Endothelial cell of umbilical vein (primary cell): ENCODE results near the gene COLQ. TPM values are rescaled to one million over a fixed set of nuclear protein-coding genes. Genes with fewer than 3 reads are reported as not detected.

ENCODE experiments used
- BruUV-seq: library from RNA; stranded (reverse); fragments of 400-500 nt; replicated peaks from 2 replicates; lab custom pipeline; 2021; lab: Mats Ljungman, UMichigan
- CTCF ChIA-PET: fragments of 300-600, 350-600 bp; sonication (Branson Sonifier 250); formaldehyde crosslinking; loops from one replicate; lab custom pipeline; 2021; ENCODE audit warnings: antibody characterized with exemption, inconsistent platforms; lab: Charles Lee
- POLR2A ChIA-PET: fragments of 300-600, 350-600 bp; sonication (Branson Sonifier 250); formaldehyde crosslinking; loops from one replicate; lab custom pipeline; 2021; ENCODE audit warnings: antibody characterized with exemption, inconsistent platforms; lab: Charles Lee
- DNase-seq: peaks from one replicate; pipeline ENCODE4 v3.0.0-alpha.2; 2011; ENCODE audit warnings: low read depth, low spot score
- FAIRE-seq: peaks from 2 replicates; lab custom pipeline; 2011; peaks lifted over from hg19 to GRCh38; lab: Jason Lieb, UNC
- H2AFZ ChIP-seq: 2 replicates; pipeline ENCODE4 v1.6.0; 2012; ENCODE audit warnings: low read depth, low read length, control low read depth, inconsistent platforms
- H3K27ac ChIP-seq: 2 replicates; pipeline ENCODE4 v1.5.1; 2011; ENCODE audit warnings: low read depth, mild to moderate bottlenecking, control low read depth, low read length, moderate library complexity; ENCODE audit not compliant: insufficient read depth
- H3K27me3 ChIP-seq, 2 experiments: 2 replicates each; pipeline versions ENCODE4 v1.6.0 to v1.6.1; 2011; ENCODE audit warnings: low read length in 2 of 2, mixed read lengths in 1 of 2; ENCODE audit not compliant: control insufficient read depth in 2 of 2, insufficient read depth in 2 of 2
- H3K36me3 ChIP-seq, 2 experiments: 2 replicates in 1 of 2; 3 replicates in 1 of 2; pipeline ENCODE4 v1.5.1; 2011; ENCODE audit warnings: low read length in 2 of 2, mild to moderate bottlenecking in 1 of 2, moderate library complexity in 1 of 2; ENCODE audit not compliant: control insufficient read depth in 2 of 2, insufficient read depth in 2 of 2; ENCODE audit errors: extremely low read depth in 1 of 2
- H3K4me1 ChIP-seq: 3 replicates; pipeline ENCODE4 v1.5.1; 2011; ENCODE audit warnings: mild to moderate bottlenecking, low read length; ENCODE audit not compliant: control insufficient read depth, insufficient read depth; ENCODE audit errors: extremely low read depth
- H3K4me2 ChIP-seq: 2 replicates; pipeline ENCODE4 v1.6.1; 2011; ENCODE audit warnings: low read length, control low read depth, mixed read lengths; ENCODE audit not compliant: insufficient read depth
- H3K4me3 ChIP-seq, 3 experiments: fragments of 200-600 bp in 1 of 3; sonication (generic), shearing (Covaris generic) in 1 of 3; replicated peaks in 1 of 3; 2 replicates each; pipeline ENCODE4 v1.5.1; 2011 to 2016; ENCODE audit warnings: control low read depth in 3 of 3, low read length in 3 of 3, mild to moderate bottlenecking in 2 of 3, inconsistent platforms in 1 of 3, low read depth in 1 of 3, moderate library complexity in 1 of 3; ENCODE audit not compliant: insufficient read depth in 1 of 3
- H3K79me2 ChIP-seq: 2 replicates; pipeline ENCODE4 v1.6.0; 2012; ENCODE audit warnings: low read length, inconsistent platforms; ENCODE audit not compliant: control insufficient read depth, insufficient read depth
- H3K9ac ChIP-seq: replicated peaks from 2 replicates; pipeline ENCODE3; 2011; ENCODE audit warnings: low read length, control low read depth; ENCODE audit not compliant: insufficient read depth; ENCODE audit errors: extremely low read depth
- H3K9me1 ChIP-seq: replicated peaks from 3 replicates; pipeline ENCODE4 v1.6.0; 2011; ENCODE audit warnings: mild to moderate bottlenecking, low read length; ENCODE audit not compliant: control insufficient read depth, insufficient read depth; ENCODE audit errors: extremely low read depth
- H3K9me3 ChIP-seq: replicated peaks from 2 replicates; pipeline ENCODE4 v1.5.1; 2012; ENCODE audit warnings: low read length, inconsistent platforms; ENCODE audit not compliant: control insufficient read depth, insufficient read depth
- H4K20me1 ChIP-seq: replicated peaks from 2 replicates; pipeline ENCODE3; 2011; ENCODE audit warnings: mild to moderate bottlenecking, low read length; ENCODE audit not compliant: control insufficient read depth, insufficient read depth; ENCODE audit errors: extremely low read depth
- CTCF ChIP-seq, 2 donors: IDR thresholded peaks; 1 replicate in 1 of 2; 2 replicates in 1 of 2; pipeline ENCODE4 v1.5.1; 2011; ENCODE audit warnings: low read length in 2 of 2, mild to moderate bottlenecking in 2 of 2, moderate library complexity in 2 of 2, control low read depth in 1 of 2, inconsistent platforms in 1 of 2, low read depth in 1 of 2; ENCODE audit not compliant: insufficient read depth in 1 of 2; ENCODE audit errors: extremely low read depth in 1 of 2
- EZH2 ChIP-seq: IDR thresholded peaks from 2 replicates; pipeline ENCODE4 v1.6.1; 2012; ENCODE audit warnings: borderline replicate concordance, low read depth, mild to moderate bottlenecking, moderate library complexity, low read length, inconsistent platforms; ENCODE audit not compliant: severe bottlenecking
- FOS ChIP-seq: IDR thresholded peaks from 2 replicates; pipeline ENCODE4 v1.6.1; 2011; ENCODE audit warnings: mild to moderate bottlenecking, low read length, moderate library complexity, borderline replicate concordance; ENCODE audit not compliant: insufficient read depth
- GATA2 ChIP-seq: IDR thresholded peaks from 2 replicates; pipeline ENCODE4 v1.7.0; 2011; ENCODE audit warnings: low read depth, mild to moderate bottlenecking, moderate library complexity, mixed read lengths, low read length; ENCODE audit not compliant: insufficient read length, insufficient read depth
- JUN ChIP-seq: IDR thresholded peaks from 2 replicates; pipeline ENCODE4 v1.6.1; 2011; ENCODE audit warnings: borderline replicate concordance, low read depth; ENCODE audit not compliant: insufficient read length, insufficient read depth
- MYC ChIP-seq: IDR thresholded peaks from one replicate; pipeline ENCODE4 v1.6.1; 2011; ENCODE audit warnings: mild to moderate bottlenecking, low read depth, low read length
- POLR2A ChIP-seq: IDR thresholded peaks from 2 replicates; pipeline ENCODE4 v1.6.1; 2012; ENCODE audit warnings: low read depth, mild to moderate bottlenecking, control low read depth, low read length
- dilution Hi-C: fragments of 300-500 bp; cut with MboI; formaldehyde crosslinking; loops from one replicate; pipeline ENCODE4 v1.15.0; 2019; ENCODE audit warnings: low sequenced_read_pairs; ENCODE audit not compliant: extremely low pct_ligation_motif_present
- intact Hi-C: fragments of 100-400 bp; cut with micrococcal nuclease; formaldehyde crosslinking; loops from one replicate; pipeline ENCODE4 v1.10.0; 2022
- polyA plus RNA-seq, 4 experiments: library from polyadenylated mRNA; depleted of rRNA in 3 of 4; stranded (reverse) in 3 of 4; unstranded in 1 of 4; fragments of >200 nt; gene quantifications; 2 replicates each; pipeline versions ENCODE4 v1.2.1 to v1.2.3, GENCODE V29; 2011 to 2012; ENCODE audit warnings: missing spikeins in 1 of 4
- total RNA-seq: library from RNA; stranded (reverse); gene quantifications from 2 replicates; pipeline ENCODE4 v1.2.3, GENCODE V29; 2021
- TF ChIP-seq, protein P1 (sequence below): IDR thresholded peaks from 2 replicates; pipeline ENCODE4 v1.6.1; 2011; ENCODE audit not compliant: insufficient read depth, insufficient read length

The COLQ gene
- total and polyA plus RNA-seq, 2 donors (not counting 3 experiments of a cell fraction or from before 2014, with no cell fraction given) = 2.0 to 2.3 TPM

GRCh38 chr3:15467227-15468181 lies 54.0 kb downstream of the COLQ start:
- FAIRE-seq (no peak), DNase-seq (no peak)
- Histone ChIP-seq H3K27ac (no peak overlapping the region), H3K9me3 (no peaks in the 10 kb centered on the region), H3K9ac (no peak overlapping the region), H3K4me3 (no peak overlapping the region), H2AFZ (no peak overlapping the region), H4K20me1 (no peaks in the 10 kb centered on the region), H3K79me2 (no peaks in the 10 kb centered on the region), H3K4me2 (no peak overlapping the region), H3K36me3 (no peaks in the 10 kb centered on the region), H3K9me1 (no peaks in the 10 kb centered on the region), H3K4me1 (no peaks in the 10 kb centered on the region), H3K27me3 (peaks cover 0 to 2% of the 10 kb centered on the region in 2 experiments)
- no TSS peak for BruUV-seq
- CTCF ChIA-PET = interaction anchor here (1.9 kb wide), 1 partner anchor 33 kb away, joined by 6 read pairs; no protein-coding TSS in a partner anchor
- no peak for TF ChIP-seq JUN
- no peak for TF ChIP-seq CTCF (IDR thresholded peaks at IDR 0.05; ENCODE audit: extremely low read depth in 1 of 2, insufficient read depth in 1 of 2, low read depth in 1 of 2, low read length in 2 of 2)
- no peak for TF ChIP-seq POLR2A
- no peak for TF ChIP-seq GATA2
- TF ChIP-seq EZH2 = no peak
- TF ChIP-seq MYC = no peak
- no peak for TF ChIP-seq FOS
- TF ChIP-seq, protein P1, sequence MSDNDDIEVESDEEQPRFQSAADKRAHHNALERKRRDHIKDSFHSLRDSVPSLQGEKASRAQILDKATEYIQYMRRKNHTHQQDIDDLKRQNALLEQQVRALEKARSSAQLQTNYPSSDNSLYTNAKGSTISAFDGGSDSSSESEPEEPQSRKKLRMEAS = no peak
- POLR2A ChIA-PET = no interaction called here
- dilution Hi-C loops = no loop called here
- intact Hi-C loops = no loop called here
